Esophagus muscularis mucosa (tissue), 3 donors: ENCODE results near the gene DNAJC6.

Source experiments
- CTCF ChIP-seq, 3 experiments: fragments of 200-600 bp in 2 of 3; fragments of 450-650 bp in 1 of 3; sonication (generic) in 2 of 3; IDR thresholded peaks; one replicate each; pipeline ENCODE4 v1.5.1; 2017 to 2019; ENCODE audit warnings: antibody characterized with exemption in 3 of 3, mild to moderate bottlenecking in 2 of 3, moderate library complexity in 1 of 3
- POLR2A ChIP-seq: fragments of 450-650 bp; IDR thresholded peaks from one replicate; pipeline ENCODE4 v1.6.1; 2017; ENCODE audit warnings: antibody characterized with exemption, moderate library complexity, mild to moderate bottlenecking, low read depth

DNA sequence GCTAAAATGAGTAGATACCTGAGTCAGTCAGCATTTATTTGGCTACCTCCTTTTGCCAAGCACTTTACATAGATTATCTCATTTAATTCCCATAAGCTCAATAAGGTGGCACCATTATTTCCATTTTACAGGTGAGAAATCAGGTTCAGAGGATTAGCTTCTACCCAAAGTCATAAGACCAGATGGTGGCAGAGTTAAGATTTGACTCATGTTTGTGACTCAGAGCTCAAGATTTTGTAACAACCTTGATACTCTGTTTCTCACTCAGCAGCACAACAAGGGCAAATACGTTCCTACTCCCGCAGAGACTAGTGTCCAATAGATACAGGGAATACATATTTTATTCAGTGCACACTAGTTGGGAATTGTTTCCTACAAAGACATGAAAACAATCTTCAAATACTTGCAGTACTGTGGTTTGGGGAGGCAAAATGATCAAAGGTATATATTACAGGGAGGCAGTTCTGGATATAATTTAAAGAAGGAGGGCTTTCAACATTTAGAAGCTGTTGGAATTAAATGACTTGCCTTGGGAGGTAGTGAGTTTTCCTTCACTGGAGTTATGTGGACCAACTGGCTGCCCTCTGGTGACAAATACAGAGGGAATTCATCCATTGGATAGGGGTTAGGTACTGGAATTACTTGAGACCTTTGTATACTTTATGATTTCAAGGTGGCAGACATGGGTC, 114.7 kb downstream of the DNAJC6 start:
- TF ChIP-seq POLR2A (no peak), CTCF (IDR thresholded peaks at IDR 0.05) (no peak)
